Uterus (tissue), 4 donors: ENCODE results near the gene PTPRF. TPM values are rescaled to one million over a fixed set of nuclear protein-coding genes. Genes with fewer than 3 reads are reported as not detected.

Experiments
- DNase-seq, 2 donors: peaks; one replicate each; pipeline ENCODE4 v3.0.0-alpha.2; 2019 to 2020
- H3K27ac ChIP-seq, 2 donors: fragments of 200-600 bp; sonication (generic); 1 replicate in 1 of 2; 2 replicates in 1 of 2; pipeline ENCODE4 v1.5.1; 2016 to 2018
- H3K27me3 ChIP-seq, 2 donors: fragments of 200-600 bp; sonication (generic); one replicate each; pipeline ENCODE4 v1.5.1; 2018 to 2019; ENCODE audit warnings: control low read depth in 1 of 2
- H3K36me3 ChIP-seq, 2 donors: fragments of 200-600 bp; sonication (generic); one replicate each; pipeline ENCODE4 v1.5.1; 2019; ENCODE audit warnings: control low read depth in 1 of 2
- H3K4me1 ChIP-seq, 2 donors: fragments of 200-600 bp; sonication (generic); one replicate each; pipeline ENCODE4 v1.5.1; 2018 to 2019; ENCODE audit warnings: control low read depth in 1 of 2
- H3K4me3 ChIP-seq, 2 donors: fragments of 200-600 bp; sonication (generic); 1 replicate in 1 of 2; 2 replicates in 1 of 2; pipeline ENCODE4 v1.5.1; 2018 to 2019; ENCODE audit warnings: mild to moderate bottlenecking in 1 of 2
- H3K9me3 ChIP-seq, 2 donors: fragments of 200-600 bp; sonication (generic); one replicate each; pipeline ENCODE4 v1.5.1; 2019; ENCODE audit warnings: control low read depth in 1 of 2
- CTCF ChIP-seq, 4 experiments: fragments of 200-600 bp in 2 of 4; fragments of 450-650 bp in 2 of 4; sonication (generic) in 2 of 4; IDR thresholded peaks; one replicate each; pipeline ENCODE4 v1.5.1; 2016 to 2019; ENCODE audit warnings: antibody characterized with exemption in 4 of 4, mild to moderate bottlenecking in 2 of 4, moderate library complexity in 1 of 4
- POLR2A ChIP-seq, 2 donors: fragments of 450-650 bp; IDR thresholded peaks; one replicate each; pipeline ENCODE4 v1.6.1; 2016; ENCODE audit warnings: antibody characterized with exemption in 2 of 2, mild to moderate bottlenecking in 1 of 2, moderate library complexity in 1 of 2
- intact Hi-C: fragments of 100-400 bp; cut with DNase I; formaldehyde crosslinking; loops from one replicate; pipeline ENCODE4 v1.15.1; 2023; ENCODE audit warnings: low total_unique reads
- total RNA-seq, 4 donors: library from RNA; depleted of rRNA in 3 of 4; stranded (reverse); fragments of >200 nt in 3 of 4; gene quantifications; one replicate each; pipeline versions ENCODE4 v1.1.0 to v1.2.4, GENCODE V29; 2014 to 2023
- donor health status: DM: yes; HTN: yes; CAD: no.

The PTPRF gene
- total RNA-seq, 4 donors from 2014 or later = 24.7 to 172 (median 124) TPM

GRCh38 chr1:43669878-43670277, 139.2 kb downstream of the PTPRF start:
- no peaks in the 10 kb centered on the region for H3K9me3 ChIP-seq
- intact Hi-C loops = no loop called here
- TF ChIP-seq POLR2A (IDR thresholded peaks at IDR 0.05) (no peak), CTCF (IDR thresholded peaks at IDR 0.05) (no peak)
- no peaks in the 10 kb centered on the region for H3K4me1 ChIP-seq
- H3K4me3 ChIP-seq = no peak overlapping the region
- DNase-seq = no peak
- H3K27me3 ChIP-seq = no peaks in the 10 kb centered on the region
- H3K27ac ChIP-seq = no peak overlapping the region
- no peaks in the 10 kb centered on the region for H3K36me3 ChIP-seq

- no peaks in the 10 kb centered on the region for H3K27me3 ChIP-seq
- no peaks in the 10 kb centered on the region for H3K36me3 ChIP-seq
- no peak overlapping the region for H3K4me3 ChIP-seq
- peak overlapping the region; percentile 28 to 68 for H3K27ac ChIP-seq
- no peaks in the 10 kb centered on the region for H3K9me3 ChIP-seq
- intact Hi-C loops = no loop called here
- TF ChIP-seq POLR2A (IDR thresholded peaks at IDR 0.05) = no peak
- no peak for TF ChIP-seq CTCF (IDR thresholded peaks at IDR 0.05)
- DNase-seq = peak in 1 of 2 donors; percentile 26
- H3K4me1 ChIP-seq = no peaks in the 10 kb centered on the region
Measured at GRCh38 chr1:43671193-43671592, 140.5 kb downstream of the PTPRF start.

- intact Hi-C loops = no loop called here
- TF ChIP-seq POLR2A (IDR thresholded peaks at IDR 0.05) (no peak), CTCF (IDR thresholded peaks at IDR 0.05) (no peak)
- no peaks in the 10 kb centered on the region for H3K27me3 ChIP-seq
- H3K36me3 ChIP-seq = no peaks in the 10 kb centered on the region
- no peaks in the 10 kb centered on the region for H3K9me3 ChIP-seq
- H3K27ac ChIP-seq = peak overlapping the region; percentile 28 to 68
- no peaks in the 10 kb centered on the region for H3K4me1 ChIP-seq
- DNase-seq = no peak
- no peak overlapping the region for H3K4me3 ChIP-seq
Measured at GRCh38 chr1:43671626-43672330, 141.1 kb downstream of the PTPRF start.

GRCh38 chr1:43673261-43673660, 142.6 kb downstream of the PTPRF start:
- Histone ChIP-seq H3K36me3 (no peaks in the 10 kb centered on the region), H3K4me1 (no peaks in the 10 kb centered on the region), H3K4me3 (no peak overlapping the region), H3K27ac (no peak overlapping the region), H3K27me3 (no peaks in the 10 kb centered on the region), H3K9me3 (no peaks in the 10 kb centered on the region)
- TF ChIP-seq CTCF (IDR thresholded peaks at IDR 0.05) (no peak), POLR2A (IDR thresholded peaks at IDR 0.05) (no peak)
- intact Hi-C loops = no loop called here
- no peak for DNase-seq

Other genes with a start within 250 kb of the PTPRF start
- gene C1orf210, start 245.3 kb upstream of the PTPRF start, total RNA-seq = under 1 TPM in 1 of 4 donors, not detected in 3; 0.62 TPM
- gene TIE1, start 229.9 kb upstream of the PTPRF start, total RNA-seq = 10 to 100 TPM; 47.4 to 80.7 (median 67.9) TPM
- 1 to 10 TPM in 1 of 4 donors, not detected in 3; 1.3 TPM for gene MPL, start 193.1 kb upstream of the PTPRF start, total RNA-seq
- 10 to 100 TPM in 1 of 4 donors, 1 to 10 TPM in 1, not detected in 2; 1.3 to 20.3 TPM for gene CDC20, start 171.9 kb upstream of the PTPRF start, total RNA-seq
- 10 to 100 TPM in 3 of 4 donors, 1 to 10 TPM in 1; 7.9 to 62.8 (median 34.9) TPM for gene ELOVL1, start 162.9 kb upstream of the PTPRF start, total RNA-seq
- 10 to 100 TPM; 19.4 to 33.9 (median 28.5) TPM for gene MED8, start 141.1 kb upstream of the PTPRF start, total RNA-seq
- gene SZT2, start 141.0 kb upstream of the PTPRF start, total RNA-seq = 100 to 1,000 TPM in 1 of 4 donors, 10 to 100 TPM in 3; 15.6 to 128 (median 31.0) TPM
- 10 to 100 TPM; 34.8 to 84.7 (median 70.5) TPM for gene HYI, start 77.0 kb upstream of the PTPRF start, total RNA-seq
- gene KDM4A, start 119.3 kb downstream of the PTPRF start, total RNA-seq = 10 to 100 TPM; 13.2 to 77.8 (median 38.9) TPM
- gene ST3GAL3, start 176.7 kb downstream of the PTPRF start, total RNA-seq = 10 to 100 TPM in 2 of 4 donors, 1 to 10 TPM in 2; 4.1 to 47.2 (median 19.0) TPM